GM12892 (cell line): ENCODE data around the gene LIMA1.

Experiments
- POLR2A ChIP-seq: IDR thresholded peaks from 2 replicates; pipeline ENCODE4 v1.6.1; 2011; ENCODE audit warnings: low read depth, low read length, control low read depth
- POLR2AphosphoS5 ChIP-seq: IDR thresholded peaks from 2 replicates; pipeline ENCODE4 v1.6.1; 2011; ENCODE audit warnings: low read depth, low read length, control low read depth
- TAF1 ChIP-seq: IDR thresholded peaks from 2 replicates; pipeline ENCODE4 v1.6.1; 2011; ENCODE audit warnings: low read depth, mild to moderate bottlenecking, control low read depth, low read length, borderline replicate concordance

DNA sequence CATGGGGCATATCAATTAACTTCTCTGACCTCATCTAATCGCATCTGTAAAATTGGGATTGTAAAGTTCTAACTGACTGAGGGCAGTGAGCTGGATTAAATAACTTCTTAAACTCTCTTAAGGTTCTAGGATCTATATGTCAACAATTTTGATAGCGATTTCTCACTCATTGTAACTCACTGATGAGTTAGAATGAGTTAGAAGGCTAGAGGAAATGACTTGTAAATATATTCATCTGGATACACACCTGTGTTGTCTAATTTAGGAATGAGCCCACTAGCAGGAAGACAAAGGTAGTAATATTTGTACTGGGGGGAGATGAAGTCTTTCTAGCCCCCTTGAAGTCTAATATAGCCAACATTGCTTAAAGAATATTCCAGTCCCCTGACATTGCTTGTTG, 69.9 kb downstream of the LIMA1 start:
- TF ChIP-seq POLR2AphosphoS5 (no peak), POLR2A (no peak), TAF1 (no peak)
